ENCODE measurements around the gene SMIM1.
"Not testable (repeated sequence)": the region's sequence is repeated elsewhere in the genome, so short reads cannot be mapped to it uniquely, and the experiment has no call there.

Gene SMIM1

DNA sequence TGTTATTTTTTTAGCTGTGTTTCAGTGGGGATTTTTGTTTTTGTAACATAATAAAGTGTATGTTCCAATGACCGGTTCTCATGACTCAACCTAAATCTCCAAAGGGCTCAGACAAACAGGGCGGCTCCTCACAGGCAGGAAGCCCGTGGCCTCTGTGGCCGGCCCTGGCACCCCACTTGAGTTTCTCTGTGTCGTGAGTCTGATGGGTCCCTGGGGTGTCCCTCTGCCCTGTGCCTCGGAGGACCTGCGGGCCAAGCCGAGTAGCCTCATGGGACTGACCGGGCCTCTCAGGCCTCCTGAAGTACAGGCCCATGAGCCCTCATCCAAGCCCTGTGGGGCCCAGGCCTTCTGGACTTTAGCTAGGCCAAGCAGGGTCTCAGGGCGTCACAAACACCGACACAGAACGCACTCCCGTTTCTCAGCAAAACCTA, 36.4 kb upstream of the SMIM1 start:
- no peak for FAIRE-seq

DNA sequence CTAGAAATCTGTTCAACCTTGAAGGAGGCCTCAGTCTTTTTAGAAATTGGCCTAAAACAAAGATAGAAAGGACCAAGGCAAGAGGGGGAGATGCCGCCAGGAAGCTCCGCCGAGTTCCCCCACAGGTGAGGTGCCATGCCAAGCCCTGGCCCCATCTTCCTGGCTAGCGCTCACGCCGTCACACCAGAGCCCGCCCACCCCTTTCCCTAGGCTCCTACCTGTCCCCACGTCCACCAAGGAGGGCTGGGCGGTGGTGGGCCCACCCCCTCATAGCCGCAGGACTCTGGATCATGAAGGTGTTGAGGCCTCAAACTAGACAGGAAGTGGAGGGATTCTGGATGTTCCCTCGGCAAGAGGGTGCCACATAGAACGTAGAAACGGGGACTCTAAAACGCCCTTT, 35.8 kb upstream of the SMIM1 start:
- no peak for DNase-seq (ENCODE audit: low spot score)
- FAIRE-seq: no peak

More for the DNA sequence above, 36.4 kb upstream of the SMIM1 start:
- no peak for DNase-seq (ENCODE audit: low spot score)

DNA sequence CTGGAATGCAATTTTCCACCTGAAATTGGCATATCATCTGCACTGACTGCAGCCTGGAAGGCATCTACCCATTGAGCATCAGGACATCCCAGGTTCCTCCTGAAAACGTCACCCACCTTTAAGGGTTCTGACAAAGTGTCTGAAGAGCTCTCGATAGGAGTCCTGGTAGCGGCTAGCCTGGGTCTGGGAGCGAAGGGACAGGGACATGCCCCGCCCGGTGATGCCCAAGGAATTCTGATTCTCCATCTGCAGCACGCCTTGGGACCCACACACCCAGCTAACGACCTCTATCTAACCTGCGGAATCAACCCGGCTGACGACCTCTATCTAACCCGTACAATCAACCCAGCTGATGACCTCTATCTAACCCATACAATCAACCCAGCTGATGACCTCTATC, 33.6 kb upstream of the SMIM1 start:
- FAIRE-seq (no peak), DNase-seq (ENCODE audit: low spot score) (no peak)

DNA sequence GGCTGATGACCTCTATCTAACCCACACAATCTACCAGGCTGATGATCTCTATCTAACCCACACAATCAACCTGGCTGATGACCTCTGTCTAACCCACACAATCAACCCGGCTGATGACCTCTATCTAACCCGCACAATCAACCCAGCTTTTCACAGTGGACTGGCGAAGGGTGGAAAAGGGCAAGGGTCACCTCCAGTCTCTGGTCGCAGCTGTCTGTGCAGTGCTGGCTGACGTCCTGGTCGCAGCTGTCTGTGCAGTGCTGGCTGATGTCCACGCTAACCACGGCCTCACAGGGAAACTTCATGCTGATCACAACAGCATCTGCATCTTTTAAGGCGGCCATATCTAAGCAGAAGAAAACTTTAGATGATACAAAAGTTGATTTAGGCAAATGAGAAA, 32.5 kb upstream of the SMIM1 start:
- no peak for FAIRE-seq
- no peak for DNase-seq (ENCODE audit: low spot score)

DNA sequence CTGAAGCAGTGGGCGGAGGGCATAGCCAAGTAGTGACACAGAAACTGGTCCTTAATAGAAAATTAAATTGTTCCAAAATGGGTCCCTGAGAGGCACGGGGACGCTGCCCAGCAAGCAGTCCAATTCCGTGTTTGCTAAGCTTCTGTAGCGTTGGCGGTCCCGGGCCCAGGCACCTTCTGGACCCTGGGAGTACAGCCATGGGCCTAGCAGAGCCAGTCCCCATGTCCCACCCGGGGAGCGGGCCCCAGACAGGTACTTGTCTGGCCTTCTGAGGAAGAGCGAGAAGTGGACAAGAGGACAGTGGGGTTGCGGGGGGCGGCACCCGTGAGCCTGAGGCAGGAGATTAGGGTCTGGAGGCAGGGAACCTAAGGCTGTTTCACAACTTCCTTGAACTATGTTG, 31.8 kb upstream of the SMIM1 start:
- DNase-seq (ENCODE audit: low spot score) (no peak), FAIRE-seq (no peak)

DNA sequence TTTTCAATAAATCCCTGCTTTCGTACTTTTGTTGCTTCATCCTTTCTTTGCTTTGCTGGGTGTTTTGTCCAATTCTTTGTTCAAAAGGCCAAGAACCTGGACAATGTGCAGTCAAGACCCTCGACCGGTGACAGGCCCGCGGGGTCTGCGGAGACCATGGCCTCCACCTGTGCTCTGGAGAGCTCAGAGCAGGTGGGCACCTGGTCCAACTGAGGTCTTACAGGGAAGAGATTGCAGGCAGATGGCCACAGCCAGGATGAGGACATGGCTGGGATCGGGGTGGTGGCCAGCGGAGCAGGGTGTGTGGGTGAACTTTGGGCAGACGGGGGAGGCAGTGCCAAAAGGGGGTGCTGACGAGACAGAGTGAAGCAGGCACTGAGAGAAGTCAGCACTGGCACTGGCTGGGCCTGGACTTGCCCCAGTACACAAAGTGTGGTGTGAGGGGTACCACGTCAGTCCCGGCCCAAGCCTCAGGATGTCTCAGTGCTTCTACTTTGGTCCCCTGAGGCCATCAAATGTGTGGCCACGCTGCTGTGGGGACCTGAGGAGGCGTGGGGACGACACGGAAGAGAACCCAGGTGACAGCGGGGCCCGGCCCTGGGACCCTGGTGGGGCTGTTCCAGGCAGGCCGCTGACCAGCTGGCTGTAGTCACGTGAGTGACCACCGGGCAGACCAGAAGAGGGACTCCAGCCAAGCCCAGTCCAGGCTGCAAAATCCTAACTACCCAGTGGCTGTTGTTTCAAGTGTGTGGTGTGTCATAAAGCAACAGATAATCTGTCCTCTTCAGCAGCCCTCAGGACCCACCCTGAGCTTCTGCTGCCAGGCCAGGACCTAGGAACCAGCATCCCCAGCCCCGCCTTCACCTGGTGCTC, 30.7 kb upstream of the SMIM1 start:
- FAIRE-seq: no peak
- no peak for DNase-seq (ENCODE audit: low spot score)

DNA sequence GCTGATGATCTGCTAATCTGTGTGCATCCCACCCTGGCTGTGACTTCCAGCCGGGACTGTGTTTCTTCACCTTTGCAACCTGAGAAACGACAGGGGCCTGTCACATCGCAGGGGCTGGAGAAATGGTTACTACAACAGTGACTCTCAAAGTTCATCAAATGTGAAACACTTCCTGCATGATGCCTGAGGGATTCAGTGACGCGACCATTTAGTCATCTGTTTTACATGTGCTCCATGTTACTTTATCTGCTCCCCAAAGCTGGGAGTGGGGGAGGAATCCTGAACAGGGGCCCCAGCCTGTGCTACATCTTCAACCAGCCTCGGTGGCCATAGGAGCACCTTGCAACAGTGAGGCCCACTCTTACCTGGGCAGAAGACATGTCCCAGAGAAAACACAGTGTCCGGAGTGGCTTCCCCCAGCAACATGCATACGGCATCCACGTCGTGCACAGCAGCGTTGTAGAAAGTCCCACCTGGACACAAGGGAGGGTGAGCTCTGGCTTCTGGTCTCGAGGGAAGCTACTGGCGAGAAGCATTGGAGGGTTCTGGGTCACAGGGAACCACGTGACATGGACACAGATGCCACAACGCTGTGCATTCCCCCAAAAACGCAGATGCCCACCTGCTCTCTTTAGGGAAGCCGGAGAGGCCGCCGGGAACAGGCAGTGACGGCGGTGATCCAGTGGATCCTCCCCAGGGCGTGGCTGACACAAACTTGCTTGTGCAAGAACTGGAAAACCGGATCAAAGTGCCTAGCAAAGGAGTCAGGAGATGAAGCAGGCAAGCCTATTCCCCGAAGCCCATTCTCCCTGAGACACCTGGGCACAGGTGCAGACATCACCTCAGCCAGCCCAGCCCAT, 29.9 kb upstream of the SMIM1 start:
- DNase-seq (ENCODE audit: low spot score) (no peak), FAIRE-seq (no peak)

DNA sequence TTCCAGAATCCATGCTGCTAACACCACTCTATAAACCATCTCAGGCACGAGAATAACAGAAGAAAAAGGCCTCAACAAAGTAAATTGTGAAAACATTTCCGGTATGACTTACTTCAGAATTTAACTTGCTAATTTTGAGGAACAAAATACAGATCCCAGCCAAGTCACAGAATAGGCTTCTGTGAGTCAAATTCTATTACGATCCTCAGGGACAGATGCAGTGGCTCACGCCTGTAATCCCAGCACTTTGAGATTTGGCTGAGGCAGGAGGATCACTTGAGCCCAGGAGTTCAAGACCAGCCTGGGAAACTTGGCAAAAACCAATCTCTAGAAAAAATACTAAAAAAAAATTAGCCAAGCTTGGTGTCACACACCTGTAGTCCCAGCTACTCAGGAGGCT, 29.1 kb upstream of the SMIM1 start:
- no peak for FAIRE-seq
- no peak for DNase-seq (ENCODE audit: low spot score)

DNA sequence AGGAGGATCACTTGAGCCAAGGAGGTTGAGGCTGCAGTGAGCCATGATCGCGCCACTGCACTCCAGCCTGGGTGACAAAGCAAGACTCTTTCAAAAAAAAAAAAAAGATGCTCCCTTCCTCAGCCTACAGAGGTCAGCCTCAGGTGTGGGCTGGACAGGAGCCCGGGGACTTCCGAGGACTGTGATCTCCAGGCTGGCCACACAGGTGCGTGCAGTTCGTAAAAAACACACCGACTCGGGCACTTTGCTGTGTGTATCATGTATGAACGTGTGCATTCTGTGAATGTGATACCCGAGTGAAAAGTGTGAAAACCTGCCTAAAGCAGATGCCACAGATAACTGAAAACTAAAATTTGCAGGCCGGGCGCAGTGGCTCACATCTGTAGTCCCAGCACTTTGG, 28.7 kb upstream of the SMIM1 start:
- no peak for DNase-seq (ENCODE audit: low spot score)
- no peak for FAIRE-seq

DNA sequence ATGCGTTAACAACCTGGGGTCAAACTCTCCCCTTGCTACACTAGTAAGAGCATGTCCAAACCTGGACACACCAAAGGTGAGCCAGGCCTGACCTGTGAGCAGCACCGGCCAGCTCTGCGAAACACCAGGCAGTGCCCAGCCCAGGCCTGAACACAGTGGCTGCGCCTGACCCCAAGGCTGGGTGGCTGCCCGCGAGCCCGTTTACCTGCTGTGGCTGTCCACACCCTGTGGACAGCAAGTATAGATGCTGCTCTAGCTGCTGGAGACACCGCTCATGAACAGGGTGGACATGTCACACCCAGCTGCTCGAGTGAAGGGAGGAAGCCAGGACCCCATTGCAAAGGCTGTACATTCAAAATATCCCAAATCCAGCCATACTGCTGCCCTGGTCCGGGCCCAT, 27.9 kb upstream of the SMIM1 start:
- FAIRE-seq: no peak
- DNase-seq (ENCODE audit: low spot score): no peak

DNA sequence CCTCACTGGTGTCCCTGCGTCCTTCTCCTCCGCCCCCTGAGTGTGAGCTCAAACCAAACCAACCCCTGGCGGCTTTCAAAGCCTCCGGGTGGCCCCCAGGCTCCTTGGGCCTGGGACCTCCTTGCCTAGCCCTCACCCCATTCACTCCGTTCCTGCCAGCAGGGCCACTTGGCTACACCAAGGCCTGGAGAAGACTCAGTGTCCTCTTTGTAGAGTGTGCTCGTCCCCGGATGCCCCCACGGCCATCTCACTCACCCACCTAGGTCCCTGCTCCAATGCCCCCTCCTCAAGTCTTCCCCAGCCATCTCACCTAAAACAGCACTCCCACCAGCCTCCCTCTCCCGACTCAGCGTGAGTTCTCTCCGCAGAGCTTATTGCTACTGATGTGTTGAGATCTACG, 27.5 kb upstream of the SMIM1 start:
- DNase-seq (ENCODE audit: low spot score) (no peak), FAIRE-seq (no peak)

DNA sequence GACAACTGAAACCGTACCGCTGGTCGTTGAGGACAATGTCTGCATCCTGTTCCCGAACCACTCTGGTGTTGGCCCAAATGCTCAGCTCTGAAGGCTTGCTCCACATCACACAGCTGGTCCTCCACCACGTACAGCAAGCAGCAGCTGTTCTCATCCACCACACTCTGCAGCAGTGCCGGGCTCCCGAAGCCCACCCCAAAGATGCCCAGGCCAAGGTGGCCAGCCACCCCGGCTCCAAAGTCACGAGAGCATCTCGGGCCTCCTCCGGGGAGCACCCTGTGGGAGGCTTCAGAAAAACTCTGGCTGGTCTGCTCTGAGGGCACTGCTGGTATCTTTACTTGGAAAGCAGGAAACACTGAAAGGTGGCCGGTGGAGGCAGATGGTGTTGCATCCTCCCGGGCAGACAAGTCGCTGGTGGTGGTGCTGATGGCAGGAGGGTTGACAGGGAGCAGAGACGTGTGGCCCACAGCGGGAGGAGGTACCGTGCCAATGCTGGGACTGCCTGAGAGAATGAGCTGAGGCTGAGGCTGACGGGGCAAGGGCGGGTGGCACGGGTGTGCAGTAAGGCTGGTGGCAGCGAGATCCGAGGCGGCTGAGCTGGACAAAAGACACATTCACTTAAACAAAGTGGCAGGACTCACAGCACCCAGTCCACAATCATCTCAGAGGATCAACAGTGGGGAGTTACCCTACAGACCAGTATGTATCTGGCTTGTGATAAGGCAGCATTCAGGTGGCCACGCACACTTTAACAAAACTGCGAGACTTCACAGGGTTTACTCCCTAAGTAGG, 26.8 kb upstream of the SMIM1 start:
- DNase-seq (ENCODE audit: low spot score) (no peak), FAIRE-seq (no peak)

DNA sequence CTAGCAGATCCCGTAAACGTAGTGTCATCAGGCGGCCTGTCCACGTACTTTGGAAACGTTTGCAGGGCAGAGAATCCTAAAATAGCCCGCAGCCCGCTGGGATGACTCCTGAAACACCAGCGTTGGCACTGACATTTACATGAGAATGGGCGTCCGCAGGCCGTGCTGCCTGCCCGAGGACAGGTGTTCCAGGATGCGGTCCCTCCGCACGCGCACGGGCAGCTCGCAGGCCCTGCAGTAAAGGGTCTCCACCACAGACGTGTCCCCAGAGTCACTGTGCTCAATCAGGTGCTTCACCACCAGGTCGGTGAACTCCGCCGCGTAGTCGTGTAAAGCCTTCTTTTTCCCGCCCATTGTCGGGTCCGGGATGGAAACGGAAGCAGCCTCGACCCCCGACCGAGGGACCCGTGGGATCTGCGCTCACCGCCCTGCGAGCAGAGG, 26.1 kb upstream of the SMIM1 start:
- DNase-seq (ENCODE audit: low spot score): no peak
- FAIRE-seq: no peak

DNA sequence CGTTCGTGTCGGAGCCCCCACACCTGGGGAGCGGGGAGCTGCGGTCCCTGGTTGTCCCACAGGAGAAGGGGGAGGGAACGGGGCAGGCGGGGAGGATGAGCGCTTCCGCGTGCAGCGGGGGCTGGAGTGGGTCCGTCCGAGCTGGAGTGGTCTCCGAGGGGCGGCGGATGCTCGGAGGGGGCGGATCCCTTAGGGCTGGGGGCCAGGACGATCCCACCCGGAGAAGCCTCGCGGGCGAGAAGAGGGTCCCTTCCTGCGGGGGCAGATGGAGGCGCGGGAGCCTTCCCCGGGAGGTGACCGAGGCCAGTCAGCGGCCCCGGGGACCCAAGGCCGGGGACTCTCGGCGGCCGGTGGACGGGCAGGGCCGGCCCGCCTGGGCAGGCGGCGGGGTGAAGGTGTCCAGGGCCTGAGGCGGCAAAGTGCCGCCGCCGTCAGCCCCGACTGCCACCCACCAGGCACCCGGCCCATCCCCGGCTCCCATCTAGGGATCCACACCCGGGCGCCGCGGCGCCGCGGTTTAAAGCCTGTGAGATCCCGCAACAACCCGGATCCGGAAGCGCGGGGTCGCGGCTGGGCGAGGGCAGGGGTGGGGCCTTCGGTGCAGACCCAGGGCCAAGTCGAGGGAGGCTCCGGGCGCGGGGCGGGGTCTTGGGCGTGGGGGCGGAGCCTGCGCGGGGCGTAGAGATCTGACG, 25.6 kb upstream of the SMIM1 start:
- DNase-seq (ENCODE audit: low spot score) (peak; percentile 33), FAIRE-seq (no peak)

DNA sequence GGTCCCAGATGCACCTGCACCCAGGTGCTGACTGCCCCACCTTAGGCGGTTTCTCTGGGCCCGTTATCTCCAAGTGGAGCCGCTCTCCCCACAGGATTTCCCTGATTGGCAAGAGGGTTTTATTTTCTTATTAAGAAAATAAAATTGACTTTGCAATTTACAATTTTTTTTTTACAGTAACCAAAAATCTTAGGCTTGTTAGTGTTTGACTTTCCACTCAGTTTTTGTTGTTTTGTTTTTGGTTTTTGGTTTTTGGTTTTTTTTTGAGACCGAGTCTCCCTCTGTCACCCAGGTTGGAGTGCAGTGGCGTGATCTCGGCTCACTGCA, 25.1 kb upstream of the SMIM1 start:
- DNase-seq (ENCODE audit: low spot score) (no peak), FAIRE-seq (no peak)

DNA sequence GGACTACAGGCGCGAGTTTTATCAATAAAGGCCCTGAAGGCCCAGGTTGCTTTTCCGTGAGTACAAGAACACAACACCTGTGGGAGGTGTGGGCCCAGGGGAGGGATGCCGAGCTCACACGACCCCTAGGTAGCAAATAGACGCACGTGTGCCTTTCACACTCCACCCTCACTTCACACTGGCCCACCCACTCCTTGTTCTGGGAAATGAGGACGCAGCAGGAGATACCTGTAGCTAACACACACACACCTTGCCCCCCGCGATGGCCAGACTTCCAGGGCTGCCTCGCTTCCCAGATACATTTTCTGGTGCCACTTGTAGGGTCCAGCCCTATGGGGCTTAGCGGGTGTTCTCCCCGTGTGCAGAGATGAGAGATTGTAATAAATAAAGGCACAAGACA, 24.6 kb upstream of the SMIM1 start:
- DNase-seq (ENCODE audit: low spot score): no peak
- FAIRE-seq: no peak

DNA sequence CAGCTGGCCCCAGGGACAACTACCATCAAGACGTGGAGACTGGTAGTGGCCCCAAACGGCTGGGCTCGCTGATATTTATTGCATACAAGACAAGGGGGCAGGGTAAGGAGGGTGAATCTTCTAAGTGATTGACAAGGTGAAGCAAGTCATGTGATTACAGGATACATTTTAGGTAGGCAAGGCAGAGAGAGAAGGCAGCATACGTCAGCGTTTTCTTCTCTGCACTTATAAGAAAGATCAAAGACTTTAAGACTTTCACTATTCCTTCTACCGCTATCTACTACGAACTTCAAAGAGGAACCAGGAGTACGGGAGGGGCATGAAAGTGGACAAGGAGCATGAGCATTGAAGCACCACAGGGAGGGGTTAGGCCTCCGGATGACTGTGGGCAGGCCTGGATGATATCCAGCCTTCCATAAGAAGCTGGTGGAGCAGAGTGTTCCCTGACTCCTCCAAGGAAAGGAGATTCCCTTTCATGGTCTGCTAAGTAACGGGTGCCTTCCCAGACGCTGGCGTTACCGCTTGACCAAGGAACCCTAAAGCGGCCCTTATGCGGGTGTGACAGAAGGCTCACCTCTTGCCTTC, 24.1 kb upstream of the SMIM1 start:
- not testable (repeated sequence) for DNase-seq (ENCODE audit: low spot score); FAIRE-seq

DNA sequence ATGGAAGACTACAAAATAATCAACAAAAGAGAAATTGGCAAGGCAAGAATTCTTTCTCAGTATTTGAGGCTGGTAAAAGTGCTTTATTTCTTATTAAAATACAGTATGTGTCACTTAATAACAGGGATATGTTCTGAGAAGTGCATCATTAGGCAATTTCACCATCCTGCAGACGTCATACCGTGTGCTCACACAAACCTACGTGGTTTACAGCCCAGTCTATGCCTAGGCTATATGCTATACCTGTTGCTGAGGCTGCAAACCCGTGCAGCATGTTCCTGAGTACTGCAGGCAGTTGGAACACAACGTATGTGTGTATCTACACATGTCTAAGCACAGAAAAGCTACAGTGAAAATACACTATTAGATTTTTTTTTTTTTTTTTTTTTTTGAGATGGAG, 23.0 kb upstream of the SMIM1 start:
- FAIRE-seq (no peak), DNase-seq (ENCODE audit: low spot score) (no peak)

DNA sequence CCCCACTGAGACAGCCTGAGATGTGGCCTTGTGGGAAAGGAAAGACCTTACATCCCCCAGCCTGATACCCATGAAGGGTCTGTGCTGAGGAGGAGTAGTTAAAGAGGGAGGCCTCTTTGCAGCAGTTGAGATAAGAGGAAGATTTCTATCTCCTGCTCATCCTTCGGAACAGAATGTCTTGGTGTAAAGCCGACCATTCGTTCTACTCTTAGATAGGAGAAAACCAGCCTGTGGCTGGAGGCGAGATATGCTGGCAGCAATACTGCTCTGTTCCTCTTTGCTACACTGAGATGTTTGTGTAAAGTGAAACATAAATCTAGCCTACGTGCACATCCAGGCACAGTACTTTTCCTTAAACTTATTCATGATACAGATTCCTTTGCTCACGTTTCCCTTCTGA, 21.8 kb upstream of the SMIM1 start:
- no peak for DNase-seq (ENCODE audit: low spot score)
- no peak for FAIRE-seq

DNA sequence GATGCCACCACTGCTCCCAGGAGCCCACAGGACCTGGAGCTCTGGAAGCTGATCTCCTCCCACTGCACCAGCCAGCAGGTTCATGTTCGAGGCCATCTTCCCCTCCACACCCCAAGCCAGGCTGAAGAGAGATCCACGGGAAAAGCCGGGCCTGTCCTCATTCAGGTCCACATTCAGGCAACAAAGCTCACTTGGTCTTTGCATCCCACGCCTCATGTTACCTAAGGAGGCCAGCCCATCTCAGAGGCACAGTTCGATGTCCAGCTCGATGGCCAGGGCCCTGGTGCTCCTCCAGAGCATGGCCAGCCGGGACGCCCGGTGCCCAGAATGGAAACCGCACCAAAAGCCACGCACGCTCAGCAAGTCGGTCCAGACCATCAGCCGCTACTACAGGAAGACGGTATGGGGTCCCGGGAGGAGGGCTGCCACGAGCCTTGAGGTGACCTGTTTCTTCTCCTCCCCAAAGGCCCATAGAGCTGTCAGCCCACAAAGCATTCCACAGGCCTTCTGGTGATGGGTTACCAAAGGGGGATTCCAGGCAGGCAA, 20.1 kb upstream of the SMIM1 start, which contains the start of gene CCDC27:
CCDC27 (plus strand) TSS at position 51 of the 546 bp plus-strand sequence; CDS start at position 83, 32 bp downstream.
- DNase-seq (ENCODE audit: low spot score): no peak
- no peak for FAIRE-seq

All from RCC 7860 (cell line).